ENCODE measurements around the gene MED13L.
"Not testable (repeated sequence)": the region's sequence is repeated elsewhere in the genome, so short reads cannot be mapped to it uniquely, and the experiment has no call there.

MED13L gene

GRCh38 chr12:116062698-116063097 is 214.8 kb downstream of the MED13L start:
- no peak for DNase-seq (ENCODE audit: low read depth in 3 of 3, low spot score in 1 of 3)

DNA sequence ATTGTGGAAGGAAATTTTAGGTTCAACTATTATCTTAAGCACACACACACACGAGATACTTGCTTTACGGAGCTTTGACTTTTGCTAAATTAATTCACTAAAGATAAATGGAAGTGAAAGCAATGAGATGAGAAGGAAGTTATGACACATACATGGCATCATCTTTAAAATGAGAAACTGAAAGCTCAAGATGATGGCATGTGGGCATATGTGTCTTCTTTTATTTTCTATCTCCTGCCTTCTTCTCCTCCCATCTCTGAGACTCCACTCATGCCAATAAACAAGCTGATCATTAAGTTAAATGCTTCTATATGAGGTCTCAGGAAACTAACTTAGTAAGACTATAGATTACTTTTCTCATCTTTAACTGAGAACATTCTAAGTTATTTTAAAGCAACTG is 216.7 kb downstream of the MED13L start:
- DNase-seq (ENCODE audit: low read depth in 3 of 3, low spot score in 1 of 3), result no peak

DNA sequence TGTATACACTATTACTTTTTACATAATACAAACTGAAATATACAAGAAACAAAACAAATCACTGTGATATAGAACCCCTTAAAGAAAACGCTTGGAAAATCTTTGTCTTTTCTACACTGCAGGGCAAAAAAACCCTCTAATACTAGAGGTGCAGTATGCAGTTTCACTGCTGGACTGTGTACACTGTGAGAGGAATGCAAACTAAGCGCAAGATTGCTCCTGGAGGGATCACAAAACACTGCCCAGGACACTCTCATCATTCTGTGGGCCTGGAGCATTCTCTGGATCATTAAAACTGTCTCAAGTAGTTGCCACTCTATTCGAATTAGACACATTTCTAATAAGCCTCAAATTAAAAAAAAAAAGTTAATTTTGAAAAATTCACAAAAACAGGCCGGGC is 217.6 kb downstream of the MED13L start:
- DNase-seq (ENCODE audit: low read depth in 3 of 3, low spot score in 1 of 3), result no peak

- DNase-seq (ENCODE audit: low read depth in 3 of 3, low spot score in 1 of 3), result no peak
Measured at GRCh38 chr12:116058574-116058973, 218.9 kb downstream of the MED13L start.

GRCh38 chr12:116057356-116057755 is 220.1 kb downstream of the MED13L start:
- no peak for DNase-seq (ENCODE audit: low read depth in 3 of 3, low spot score in 1 of 3)

DNA sequence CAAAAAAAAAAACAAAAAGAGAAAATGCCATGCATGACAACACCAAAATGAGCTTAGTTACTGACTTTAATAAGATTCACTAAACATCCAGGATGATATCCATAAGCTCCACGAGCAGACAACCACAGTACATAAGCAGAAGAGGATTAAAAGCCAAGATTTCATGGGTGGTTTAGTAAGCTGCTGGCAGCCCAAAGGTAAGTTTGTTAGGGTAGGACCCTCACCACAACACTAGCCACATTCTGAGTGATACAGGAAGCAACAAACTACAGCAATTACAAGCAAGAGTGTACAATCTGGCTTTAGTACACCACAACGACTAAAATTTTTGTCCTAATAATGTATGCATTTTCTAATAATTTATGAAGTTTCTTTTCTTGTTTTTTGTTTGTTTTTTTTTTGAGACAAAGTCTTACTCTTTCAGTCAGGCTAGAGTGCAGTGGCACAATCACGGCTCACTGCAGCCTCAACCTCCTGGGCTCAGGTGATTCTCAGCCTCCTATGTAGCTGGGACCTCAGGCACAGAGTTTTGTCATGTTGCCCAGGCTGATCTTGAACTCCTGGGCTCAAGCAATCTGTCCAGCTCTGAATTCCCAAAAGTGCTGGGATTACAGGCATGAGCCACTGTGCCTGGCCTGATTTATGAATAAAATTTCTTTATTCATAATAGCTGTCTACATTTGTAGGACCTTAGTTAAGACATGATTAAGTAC is 221.4 kb downstream of the MED13L start:
- DNase-seq (ENCODE audit: low read depth in 3 of 3, low spot score in 1 of 3), result no peak

DNA sequence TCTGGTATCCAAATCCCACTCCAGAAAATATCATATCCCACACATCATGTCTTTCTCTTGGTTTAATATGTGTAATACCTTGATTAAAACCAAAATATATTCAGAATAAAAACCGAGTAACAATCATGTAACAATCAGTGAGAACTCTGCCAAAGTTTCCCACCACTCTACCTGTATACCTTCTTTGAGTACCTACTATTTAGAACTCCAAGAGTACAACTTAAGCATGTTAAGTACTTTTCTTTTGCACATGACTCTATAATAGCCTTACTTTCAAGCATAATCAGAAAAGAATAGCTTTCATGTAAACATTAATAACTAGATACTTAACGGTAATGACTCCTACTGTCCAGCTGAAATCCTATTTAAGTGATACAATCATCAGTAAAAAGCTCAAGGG is 223.2 kb downstream of the MED13L start:
- no peak for DNase-seq (ENCODE audit: low read depth in 3 of 3, low spot score in 1 of 3)

DNA sequence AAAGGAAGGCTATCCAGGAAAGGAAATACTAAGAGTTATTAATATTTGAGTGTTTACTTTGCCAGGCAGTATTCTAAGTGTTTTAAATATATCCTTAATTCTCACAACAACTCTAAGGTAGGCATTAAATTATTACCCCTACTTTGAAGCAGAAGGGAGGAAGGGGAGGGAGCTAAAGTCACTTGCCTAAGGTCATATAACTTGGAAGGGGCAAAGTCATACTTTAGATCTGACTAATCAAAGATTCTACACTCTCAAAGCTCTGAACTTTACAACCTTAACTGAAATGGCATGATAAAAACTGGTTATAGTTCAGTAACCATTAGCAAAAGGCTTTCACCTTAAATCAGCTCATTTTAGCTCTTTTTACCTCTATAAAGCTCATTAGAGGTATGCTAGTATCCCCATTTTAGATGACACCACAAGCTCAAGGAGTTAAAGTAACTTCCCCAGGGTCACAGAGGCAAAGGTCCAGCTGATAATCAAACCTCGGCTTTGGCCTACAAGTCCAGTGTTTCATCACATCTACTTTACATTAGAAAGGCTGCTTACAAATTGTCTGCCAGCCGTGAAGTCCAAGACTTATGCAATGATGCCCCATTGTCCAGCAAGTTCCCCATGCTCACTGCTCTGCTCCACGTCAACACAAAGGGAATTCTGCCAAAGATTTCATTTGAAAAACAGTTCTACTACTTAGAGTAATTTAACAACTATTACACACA is 223.9 kb downstream of the MED13L start:
- DNase-seq (ENCODE audit: low read depth in 3 of 3, low spot score in 1 of 3), result no peak

GRCh38 chr12:116050275-116050674 is 227.2 kb downstream of the MED13L start:
- DNase-seq (ENCODE audit: low read depth in 3 of 3, low spot score in 1 of 3), result no peak

GRCh38 chr12:116048879-116049278 is 228.6 kb downstream of the MED13L start:
- DNase-seq (ENCODE audit: low read depth in 3 of 3, low spot score in 1 of 3), result no peak

- DNase-seq (ENCODE audit: low read depth in 3 of 3, low spot score in 1 of 3), result no peak
Measured at GRCh38 chr12:116046039-116046438, 231.5 kb downstream of the MED13L start.

- no peak for DNase-seq (ENCODE audit: low read depth in 3 of 3, low spot score in 1 of 3)
Measured at GRCh38 chr12:116045150-116045549, 232.3 kb downstream of the MED13L start.

DNA sequence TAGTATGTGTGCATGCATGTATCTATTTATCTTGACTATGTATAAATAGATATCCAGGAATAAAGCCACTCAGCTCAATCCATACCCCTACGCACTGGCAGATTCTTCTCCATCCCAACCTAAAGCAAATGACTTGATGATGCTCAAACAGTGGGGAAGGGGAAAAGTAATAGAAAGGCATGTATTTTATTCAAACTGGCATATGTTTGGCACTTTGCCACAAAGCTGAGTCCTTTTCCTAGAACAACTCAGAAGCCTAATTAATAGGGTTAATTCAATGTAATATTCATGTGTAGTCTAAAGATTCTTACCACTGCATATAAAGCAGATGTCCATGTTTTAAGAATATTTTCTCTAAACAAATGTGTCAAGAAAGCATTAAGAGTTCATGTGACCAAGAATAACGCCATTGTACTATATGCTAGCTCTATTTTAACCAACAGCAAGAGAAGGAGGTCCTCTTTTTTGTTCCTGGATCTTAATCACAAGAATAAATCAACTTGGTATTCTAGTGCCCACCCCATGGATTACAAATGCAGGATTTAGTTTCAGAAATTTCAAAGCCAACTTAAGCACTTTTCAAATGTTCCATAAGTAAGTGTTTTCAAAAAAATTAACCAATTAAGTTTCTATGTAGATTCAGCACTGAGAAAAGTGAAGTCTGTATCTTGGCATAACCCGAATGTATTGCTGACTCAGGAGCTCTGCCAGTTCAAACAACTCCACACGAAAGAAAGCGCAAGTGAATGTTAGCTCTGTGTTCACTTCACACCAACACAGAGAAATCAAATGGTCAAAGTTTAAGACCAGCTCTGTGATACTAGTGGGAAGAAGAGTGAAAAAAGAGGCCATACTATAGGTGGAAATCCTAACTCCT is 233.6 kb downstream of the MED13L start:
- no peak for DNase-seq (ENCODE audit: low read depth in 3 of 3, low spot score in 1 of 3)

DNA sequence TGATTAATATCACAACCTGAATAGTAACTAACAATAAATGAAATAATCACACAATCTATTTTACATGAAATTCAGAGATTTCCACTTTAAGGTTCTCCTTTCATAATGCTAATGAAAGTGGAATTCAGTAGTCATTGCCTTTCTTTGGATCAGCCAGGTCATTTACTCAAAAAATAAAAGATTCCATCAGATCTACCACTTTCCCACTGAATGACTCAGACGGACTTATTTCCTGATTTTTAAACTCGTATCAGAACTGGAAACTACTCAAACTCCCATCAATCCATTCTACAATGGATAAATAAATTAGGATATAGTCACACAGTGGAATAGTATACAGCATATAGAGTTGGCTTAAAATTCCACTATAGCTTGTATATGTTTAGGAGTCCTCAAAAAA is 237.1 kb downstream of the MED13L start:
- no peak for DNase-seq (ENCODE audit: low read depth in 3 of 3, low spot score in 1 of 3)

GRCh38 chr12:116039081-116039480 is 238.4 kb downstream of the MED13L start:
- DNase-seq (ENCODE audit: low read depth in 3 of 3, low spot score in 1 of 3), result no peak

- DNase-seq (ENCODE audit: low read depth in 3 of 3, low spot score in 1 of 3), result no peak
Measured at GRCh38 chr12:116037941-116038837, 239.3 kb downstream of the MED13L start.

DNA sequence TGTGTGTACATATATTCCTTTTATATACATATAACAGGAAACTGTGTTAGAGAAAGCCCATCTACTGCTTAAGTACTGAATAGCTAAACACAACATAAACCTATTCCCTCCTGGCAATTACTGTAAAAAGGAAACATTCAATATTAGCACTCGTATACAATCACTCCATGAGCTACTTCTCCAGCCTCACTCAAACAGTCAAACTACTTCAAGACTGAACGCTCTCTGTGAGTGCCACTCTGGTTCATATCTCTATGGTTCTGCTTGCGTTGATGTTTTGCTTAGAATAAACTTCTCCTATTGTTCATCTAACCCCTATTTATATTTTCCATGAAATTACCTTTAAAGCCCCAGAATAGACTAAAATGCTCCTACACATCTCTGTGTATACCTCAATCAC is 243.7 kb downstream of the MED13L start:
- no peak for DNase-seq (ENCODE audit: low read depth in 3 of 3, low spot score in 1 of 3)

- not testable (repeated sequence) for DNase-seq (ENCODE audit: low read depth in 3 of 3, low spot score in 1 of 3)
Measured at GRCh38 chr12:116031624-116032023, 245.9 kb downstream of the MED13L start.

GRCh38 chr12:116028619-116029018 is 248.9 kb downstream of the MED13L start:
- no peak for DNase-seq (ENCODE audit: low read depth in 3 of 3, low spot score in 1 of 3)

DNA sequence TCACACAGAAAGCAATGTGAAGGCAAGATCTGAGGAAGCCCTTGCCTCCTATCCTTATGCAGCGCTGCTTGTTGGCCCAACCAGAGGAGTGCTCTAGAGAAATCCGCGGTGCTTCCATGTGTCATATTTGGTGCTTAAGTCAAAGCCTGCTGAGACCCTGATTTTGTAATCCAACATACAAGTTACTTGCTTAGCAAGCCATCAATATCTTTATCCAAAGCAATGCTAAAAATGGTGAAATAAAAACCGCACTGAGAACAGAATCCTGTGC is 250.0 kb downstream of the MED13L start:
- DNase-seq (ENCODE audit: low read depth in 3 of 3, low spot score in 1 of 3), result no peak

Data from stimulated activated CD4-positive, alpha-beta T cell treated with anti-CD3 and anti-CD28 coated beads, TNF-alpha, amount 100 ng/mL, for 1 hour (primary cell).